ENCODE measurements around the gene MGME1.

GRCh38 chr20:17925141-17925939, 43.5 kb upstream of the MGME1 start:
- no peak for TF ChIP-seq TEAD1 (CRISPR knock-in tag; IDR thresholded peaks at IDR 0.05)
- TF ChIP-seq TP53 (CRISPR knock-in tag; IDR thresholded peaks at IDR 0.05) = no peak
- no peak for TF ChIP-seq NFYB (CRISPR knock-in tag; conservative IDR thresholded peaks at IDR 0.05; ENCODE audit: low read depth)
- no peak for TF ChIP-seq GABPB1 (CRISPR knock-in tag; IDR thresholded peaks at IDR 0.05)
